ENCODE measurements around the gene AP1B1. TPM values are rescaled to one million over a fixed set of nuclear protein-coding genes. Genes with fewer than 3 reads are reported as not detected.
A peak's percentile ranks its signal among the peaks of the same experiment; 100 is the strongest.

The AP1B1 gene
- total and polyA plus RNA-seq, 7 donors, result 33.1 to 83.2 (median 43.6) TPM

DNA sequence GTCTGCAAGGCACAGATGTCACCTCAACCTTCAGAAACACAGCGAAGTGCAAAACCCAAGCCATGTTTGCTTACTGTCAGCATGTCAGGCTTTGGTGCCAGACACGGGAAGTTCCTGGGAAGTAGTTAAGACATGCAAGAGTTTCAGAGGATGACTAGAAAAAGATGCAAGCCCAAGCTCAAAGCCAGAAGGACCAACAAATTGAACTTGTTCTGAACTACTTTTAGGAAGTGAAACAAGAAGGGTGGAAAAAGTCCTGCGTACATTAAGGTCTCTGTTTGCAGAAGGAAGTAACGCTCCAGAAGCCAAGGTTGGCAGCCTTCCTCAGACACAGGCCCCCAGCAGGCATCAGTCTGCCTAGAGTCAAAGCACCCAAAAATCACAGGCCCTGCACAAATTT is 2.6 kb downstream of the AP1B1 start:
- Histone ChIP-seq H3K36me3 (peaks cover 0 to 10% (median 0%) of the 10 kb centered on the region in 4 donors), H3K4me3 (no peak overlapping the region), H3K9me3 (no peaks in the 10 kb centered on the region), H3K4me1 (peaks cover 0 to 41% (median 27%) of the 10 kb centered on the region in 4 donors), H3K27ac (peak overlapping the region in 3 of 4 donors; percentile 33 to 84 (median 83)), H3K27me3 (no peaks in the 10 kb centered on the region)
- intact Hi-C loops (cut with DNase I), result no loop called here
- peak in 2 of 4 donors; percentile 13 to 26 for TF ChIP-seq POLR2AphosphoS5 (IDR thresholded peaks at IDR 0.05)
- TF ChIP-seq, protein P1, sequence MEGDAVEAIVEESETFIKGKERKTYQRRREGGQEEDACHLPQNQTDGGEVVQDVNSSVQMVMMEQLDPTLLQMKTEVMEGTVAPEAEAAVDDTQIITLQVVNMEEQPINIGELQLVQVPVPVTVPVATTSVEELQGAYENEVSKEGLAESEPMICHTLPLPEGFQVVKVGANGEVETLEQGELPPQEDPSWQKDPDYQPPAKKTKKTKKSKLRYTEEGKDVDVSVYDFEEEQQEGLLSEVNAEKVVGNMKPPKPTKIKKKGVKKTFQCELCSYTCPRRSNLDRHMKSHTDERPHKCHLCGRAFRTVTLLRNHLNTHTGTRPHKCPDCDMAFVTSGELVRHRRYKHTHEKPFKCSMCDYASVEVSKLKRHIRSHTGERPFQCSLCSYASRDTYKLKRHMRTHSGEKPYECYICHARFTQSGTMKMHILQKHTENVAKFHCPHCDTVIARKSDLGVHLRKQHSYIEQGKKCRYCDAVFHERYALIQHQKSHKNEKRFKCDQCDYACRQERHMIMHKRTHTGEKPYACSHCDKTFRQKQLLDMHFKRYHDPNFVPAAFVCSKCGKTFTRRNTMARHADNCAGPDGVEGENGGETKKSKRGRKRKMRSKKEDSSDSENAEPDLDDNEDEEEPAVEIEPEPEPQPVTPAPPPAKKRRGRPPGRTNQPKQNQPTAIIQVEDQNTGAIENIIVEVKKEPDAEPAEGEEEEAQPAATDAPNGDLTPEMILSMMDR (IDR thresholded peaks at IDR 0.05), result no peak
- no peak for DNase-seq
- WGBS, 2 donors, result 35 to 38% methylated on average over 4 of the region's 4 CpGs

GRCh38 chr22:29385151-29385704 is 3.1 kb downstream of the AP1B1 start:
- H3K4me3 ChIP-seq, result no peak overlapping the region
- 74 to 81% methylated on average over 3 of the region's 3 CpGs for WGBS, 2 donors
- H3K36me3 ChIP-seq, result peaks cover 0 to 10% (median 0%) of the 10 kb centered on the region in 4 donors
- no peaks in the 10 kb centered on the region for H3K9me3 ChIP-seq
- intact Hi-C loops (cut with DNase I), result no loop called here
- H3K27ac ChIP-seq, result peak overlapping the region in 2 of 4 donors; percentile 15 to 18
- DNase-seq, result no peak
- peaks cover 0 to 41% (median 27%) of the 10 kb centered on the region in 4 donors for H3K4me1 ChIP-seq
- TF ChIP-seq POLR2AphosphoS5 (IDR thresholded peaks at IDR 0.05) (no peak), EP300 (IDR thresholded peaks at IDR 0.05) (no peak), POLR2A (IDR thresholded peaks at IDR 0.05) (no peak)
- TF ChIP-seq, protein P1 (IDR thresholded peaks at IDR 0.05), result no peak
- H3K27me3 ChIP-seq, result no peaks in the 10 kb centered on the region

DNA sequence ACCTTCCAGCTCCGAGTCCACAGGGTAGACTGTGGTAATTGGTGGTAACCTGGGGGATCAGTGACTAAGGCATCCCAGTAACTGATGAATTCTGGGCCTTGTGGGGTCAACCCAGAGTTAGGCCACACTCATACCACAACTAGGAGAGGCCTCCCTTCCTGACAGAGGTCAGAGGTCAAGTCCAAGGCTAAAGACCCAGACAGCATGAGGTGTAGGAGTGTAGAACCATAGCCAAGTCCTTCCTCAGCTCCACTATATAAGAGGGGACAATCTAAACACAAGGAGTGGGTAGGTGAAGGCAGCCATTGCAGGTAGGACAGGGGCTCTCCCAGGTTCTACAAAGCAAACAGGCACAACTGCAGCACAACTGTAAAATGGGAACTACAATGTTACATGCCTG is 4.6 kb downstream of the AP1B1 start:
- Histone ChIP-seq H3K36me3 (peaks cover 0 to 10% (median 0%) of the 10 kb centered on the region in 4 donors), H3K27me3 (no peaks in the 10 kb centered on the region), H3K4me1 (peaks cover 0 to 34% (median 20%) of the 10 kb centered on the region in 4 donors), H3K4me3 (no peak overlapping the region), H3K27ac (no peak overlapping the region), H3K9me3 (no peaks in the 10 kb centered on the region)
- no peak for DNase-seq
- WGBS, 2 donors, result 87 to 93% methylated on average over 1 of the region's 1 CpG
- intact Hi-C loops (cut with DNase I), result no loop called here
- TF ChIP-seq EP300 (IDR thresholded peaks at IDR 0.05) (no peak), POLR2AphosphoS5 (IDR thresholded peaks at IDR 0.05) (no peak), POLR2A (IDR thresholded peaks at IDR 0.05) (no peak)
- TF ChIP-seq, protein P1 (IDR thresholded peaks at IDR 0.05), result no peak

GRCh38 chr22:29382580-29383302 is 5.6 kb downstream of the AP1B1 start:
- no peak for TF ChIP-seq EP300 (IDR thresholded peaks at IDR 0.05)
- TF ChIP-seq, protein P1 (IDR thresholded peaks at IDR 0.05), result no peak
- no peak for TF ChIP-seq POLR2AphosphoS5 (IDR thresholded peaks at IDR 0.05)
- no peak for TF ChIP-seq POLR2A (IDR thresholded peaks at IDR 0.05)
- H3K9me3 ChIP-seq, result no peaks in the 10 kb centered on the region
- no peak overlapping the region for H3K4me3 ChIP-seq
- H3K27ac ChIP-seq, result no peak overlapping the region
- H3K4me1 ChIP-seq, result peaks cover 0 to 32% (median 15%) of the 10 kb centered on the region in 4 donors
- intact Hi-C loops (cut with DNase I), result no loop called here
- 32 to 59% methylated on average over 6 of the region's 6 CpGs for WGBS, 2 donors
- no peak for DNase-seq
- H3K27me3 ChIP-seq, result no peaks in the 10 kb centered on the region
- H3K36me3 ChIP-seq, result peaks cover 0 to 14% (median 0%) of the 10 kb centered on the region in 4 donors
